DND-41 (cell line): Measurements from ENCODE around the gene GNGT1.

ENCODE experiments used
- EZH2 ChIP-seq: IDR thresholded peaks from 3 replicates; pipeline ENCODE4 v1.6.1; 2012; ENCODE audit warnings: borderline replicate concordance, low read depth, mild to moderate bottlenecking, moderate library complexity, low read length, inconsistent platforms; ENCODE audit not compliant: severe bottlenecking
- TF ChIP-seq, protein P1 (sequence below): IDR thresholded peaks from 2 replicates; pipeline ENCODE4 v1.5.1; 2012; ENCODE audit warnings: borderline replicate concordance, low read length, moderate library complexity, mild to moderate bottlenecking; ENCODE audit not compliant: poor library complexity, severe bottlenecking; ENCODE audit errors: extremely low read depth

GRCh38 chr7:93938293-93938692 lies 31.9 kb downstream of the GNGT1 start:
- TF ChIP-seq, protein P1, sequence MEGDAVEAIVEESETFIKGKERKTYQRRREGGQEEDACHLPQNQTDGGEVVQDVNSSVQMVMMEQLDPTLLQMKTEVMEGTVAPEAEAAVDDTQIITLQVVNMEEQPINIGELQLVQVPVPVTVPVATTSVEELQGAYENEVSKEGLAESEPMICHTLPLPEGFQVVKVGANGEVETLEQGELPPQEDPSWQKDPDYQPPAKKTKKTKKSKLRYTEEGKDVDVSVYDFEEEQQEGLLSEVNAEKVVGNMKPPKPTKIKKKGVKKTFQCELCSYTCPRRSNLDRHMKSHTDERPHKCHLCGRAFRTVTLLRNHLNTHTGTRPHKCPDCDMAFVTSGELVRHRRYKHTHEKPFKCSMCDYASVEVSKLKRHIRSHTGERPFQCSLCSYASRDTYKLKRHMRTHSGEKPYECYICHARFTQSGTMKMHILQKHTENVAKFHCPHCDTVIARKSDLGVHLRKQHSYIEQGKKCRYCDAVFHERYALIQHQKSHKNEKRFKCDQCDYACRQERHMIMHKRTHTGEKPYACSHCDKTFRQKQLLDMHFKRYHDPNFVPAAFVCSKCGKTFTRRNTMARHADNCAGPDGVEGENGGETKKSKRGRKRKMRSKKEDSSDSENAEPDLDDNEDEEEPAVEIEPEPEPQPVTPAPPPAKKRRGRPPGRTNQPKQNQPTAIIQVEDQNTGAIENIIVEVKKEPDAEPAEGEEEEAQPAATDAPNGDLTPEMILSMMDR: no peak
- no peak for TF ChIP-seq EZH2
